ENCODE results near the gene EXOC3L2.

- no peak for TF ChIP-seq CTCF (IDR thresholded peaks at IDR 0.05 in 2 of 3, conservative IDR thresholded peaks at IDR 0.05 in 1 of 3; ENCODE audit: borderline replicate concordance in 1 of 3, insufficient read depth in 1 of 3, low read depth in 2 of 3, low read length in 2 of 3)
- TF ChIP-seq EZH2 (IDR thresholded peaks at IDR 0.05): no peak
- TF ChIP-seq JUND (IDR thresholded peaks at IDR 0.05): no peak
- no peak for TF ChIP-seq REST (IDR thresholded peaks at IDR 0.05; ENCODE audit: low read depth)
Measured at GRCh38 chr19:45211751-45212381, 33.3 kb downstream of the EXOC3L2 start.

All from HCT116 (cell line).